Activated CD8-positive, alpha-beta memory T cell treated with anti-CD3 and anti-CD28 coated beads, Interleukin-2, amount 50 U/mL, for 24 hours (primary cell): Measurements from ENCODE around the gene TSPAN11.
"Not testable (repeated sequence)": the region's sequence is repeated elsewhere in the genome, so short reads cannot be mapped to it uniquely, and the experiment has no call there.

Experiments
- DNase-seq: peaks from one replicate; pipeline ENCODE4 v3.0.0-alpha.2; 2020; ENCODE audit errors: extremely low read depth

Gene TSPAN11

GRCh38 chr12:31019561-31019960 is 93.0 kb downstream of the TSPAN11 start:
- no peak for DNase-seq

- DNase-seq: no peak
These were observed 93.4 kb downstream of the TSPAN11 start for GRCh38 chr12:31019976-31020375.

- DNase-seq: no peak
These were observed 94.0 kb downstream of the TSPAN11 start for GRCh38 chr12:31020385-31021166.

GRCh38 chr12:31021181-31021580 is 94.6 kb downstream of the TSPAN11 start:
- no peak for DNase-seq

GRCh38 chr12:31021809-31022494 is 95.4 kb downstream of the TSPAN11 start:
- DNase-seq: no peak

- no peak for DNase-seq
These were observed 96.8 kb downstream of the TSPAN11 start for GRCh38 chr12:31023271-31023724.

GRCh38 chr12:31026202-31026601 is 99.7 kb downstream of the TSPAN11 start:
- DNase-seq: no peak

GRCh38 chr12:31027006-31027405 is 100.5 kb downstream of the TSPAN11 start:
- not testable (repeated sequence) for DNase-seq

GRCh38 chr12:31029468-31029867 is 102.9 kb downstream of the TSPAN11 start:
- DNase-seq: no peak

- no peak for DNase-seq
These were observed 103.5 kb downstream of the TSPAN11 start for GRCh38 chr12:31029916-31030562.

- no peak for DNase-seq
These were observed 105.4 kb downstream of the TSPAN11 start for GRCh38 chr12:31031951-31032335.

- DNase-seq: no peak
These were observed 106.6 kb downstream of the TSPAN11 start for GRCh38 chr12:31033146-31033545.

- no peak for DNase-seq
These were observed 107.1 kb downstream of the TSPAN11 start for GRCh38 chr12:31033681-31034080.

- DNase-seq: no peak
These were observed 107.8 kb downstream of the TSPAN11 start for GRCh38 chr12:31034372-31034771.

GRCh38 chr12:31035226-31035625 is 108.7 kb downstream of the TSPAN11 start:
- DNase-seq: no peak

GRCh38 chr12:31035967-31036665 is 109.6 kb downstream of the TSPAN11 start:
- DNase-seq: no peak

GRCh38 chr12:31037028-31037427 is 110.5 kb downstream of the TSPAN11 start:
- no peak for DNase-seq

- DNase-seq: no peak
These were observed 111.4 kb downstream of the TSPAN11 start for GRCh38 chr12:31037931-31038330.

- DNase-seq: no peak
These were observed 114.6 kb downstream of the TSPAN11 start for GRCh38 chr12:31041033-31041564.
